HEK293T (cell line): ENCODE results near the gene FTO.
"Not testable (repeated sequence)": the region's sequence is repeated elsewhere in the genome, so short reads cannot be mapped to it uniquely, and the experiment has no call there.

Source experiments
- CTCF ChIA-PET: fragments of 350-600 bp; formaldehyde crosslinking; extraction: SDS; loops from one replicate; lab custom pipeline; 2021; ENCODE audit warnings: antibody characterized with exemption, inconsistent platforms; lab: Yijun Ruan, JAX
- POLR2A ChIA-PET: fragments of 350-600 bp; formaldehyde crosslinking; extraction: SDS; loops from one replicate; lab custom pipeline; 2020; ENCODE audit warnings: antibody characterized with exemption, inconsistent platforms; lab: Yijun Ruan, JAX
- DNase-seq: peaks from one replicate; pipeline ENCODE4 v3.0.0; 2012; ENCODE audit warnings: mixed read lengths; ENCODE audit errors: extremely low spot score
- ARNT ChIP-seq: fragments of 450-650 bp; IDR thresholded peaks from 2 replicates; pipeline ENCODE4 v1.6.1; 2017; ENCODE audit warnings: mild to moderate bottlenecking
- BHLHE40 ChIP-seq: fragments of 450-650 bp; IDR thresholded peaks from 2 replicates; pipeline ENCODE4 v1.6.1; 2016; ENCODE audit warnings: mild to moderate bottlenecking, moderate library complexity, borderline replicate concordance
- CTBP1 ChIP-seq: fragments of 450-650 bp; IDR thresholded peaks from 2 replicates; pipeline ENCODE4 v1.6.1; 2016; ENCODE audit warnings: borderline replicate concordance
- ELF4 ChIP-seq: fragments of 450-650 bp; IDR thresholded peaks from 2 replicates; pipeline ENCODE4 v1.6.1; 2017; ENCODE audit warnings: antibody characterized with exemption
- FOXA1 ChIP-seq: fragments of 450-650 bp; IDR thresholded peaks from 2 replicates; pipeline ENCODE4 v1.6.1; 2016; ENCODE audit warnings: mild to moderate bottlenecking
- FOXK2 ChIP-seq: fragments of 450-650 bp; IDR thresholded peaks from 2 replicates; pipeline ENCODE4 v1.6.1; 2016; ENCODE audit warnings: mild to moderate bottlenecking
- FOXM1 ChIP-seq: fragments of 450-650 bp; IDR thresholded peaks from 2 replicates; pipeline ENCODE4 v1.6.1; 2017; ENCODE audit warnings: mild to moderate bottlenecking, borderline replicate concordance
- HDGF ChIP-seq: fragments of 450-650 bp; IDR thresholded peaks from 2 replicates; pipeline ENCODE4 v1.6.1; 2017; ENCODE audit warnings: antibody characterized with exemption, borderline replicate concordance
- L3MBTL2 ChIP-seq: fragments of 450-650 bp; conservative IDR thresholded peaks from 2 replicates; pipeline ENCODE4 v1.6.1; 2016; ENCODE audit warnings: mild to moderate bottlenecking
- LEF1 ChIP-seq: fragments of 450-650 bp; IDR thresholded peaks from 2 replicates; pipeline ENCODE4 v1.6.1; 2017; ENCODE audit warnings: mild to moderate bottlenecking, borderline replicate concordance
- NFRKB ChIP-seq: fragments of 450-650 bp; IDR thresholded peaks from 2 replicates; pipeline ENCODE4 v1.6.1; 2016; ENCODE audit warnings: mild to moderate bottlenecking, moderate library complexity
- PKNOX1 ChIP-seq: fragments of 450-650 bp; IDR thresholded peaks from 2 replicates; pipeline ENCODE4 v1.6.1; 2016
- SP1 ChIP-seq: fragments of 450-650 bp; IDR thresholded peaks from 2 replicates; pipeline ENCODE4 v1.6.1; 2017
- SUZ12 ChIP-seq: fragments of 450-650 bp; IDR thresholded peaks from 2 replicates; pipeline ENCODE4 v1.6.1; 2016; ENCODE audit warnings: mild to moderate bottlenecking
- TARDBP ChIP-seq: fragments of 450-650 bp; IDR thresholded peaks from 2 replicates; pipeline ENCODE4 v1.6.1; 2016
- ZNF384 ChIP-seq: fragments of 450-650 bp; IDR thresholded peaks from 2 replicates; pipeline ENCODE4 v1.6.1; 2016

Gene FTO

DNA sequence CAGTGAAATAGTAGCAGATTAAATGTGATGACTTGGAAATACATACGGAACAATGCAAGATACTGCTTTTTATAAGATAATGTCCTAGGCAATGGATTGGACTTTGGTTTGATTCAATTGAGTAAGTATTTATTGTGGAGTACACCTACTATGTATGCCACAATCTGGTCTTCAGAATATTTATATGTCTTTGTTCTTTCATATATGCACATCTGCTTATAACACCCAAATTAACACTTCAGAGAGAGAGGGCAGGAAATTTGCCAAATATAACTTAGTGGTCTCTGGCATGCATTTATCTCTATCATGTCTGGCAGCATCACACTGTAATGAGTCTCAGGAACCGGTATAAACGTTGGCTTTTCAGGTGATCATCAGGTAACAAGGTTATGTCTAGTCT, 17.2 kb upstream of the FTO start:
- ChIA-PET CTCF (no interaction called here), POLR2A (no interaction called here)
- DNase-seq: no peak
- TF ChIP-seq FOXA1 (no peak), ELF4 (no peak), CTBP1 (no peak), SUZ12 (no peak), BHLHE40 (no peak), TARDBP (no peak), FOXM1 (no peak), SP1 (no peak), PKNOX1 (no peak), L3MBTL2 (no peak), FOXK2 (no peak), ZNF384 (no peak), LEF1 (no peak), NFRKB (no peak), ARNT (no peak)

DNA sequence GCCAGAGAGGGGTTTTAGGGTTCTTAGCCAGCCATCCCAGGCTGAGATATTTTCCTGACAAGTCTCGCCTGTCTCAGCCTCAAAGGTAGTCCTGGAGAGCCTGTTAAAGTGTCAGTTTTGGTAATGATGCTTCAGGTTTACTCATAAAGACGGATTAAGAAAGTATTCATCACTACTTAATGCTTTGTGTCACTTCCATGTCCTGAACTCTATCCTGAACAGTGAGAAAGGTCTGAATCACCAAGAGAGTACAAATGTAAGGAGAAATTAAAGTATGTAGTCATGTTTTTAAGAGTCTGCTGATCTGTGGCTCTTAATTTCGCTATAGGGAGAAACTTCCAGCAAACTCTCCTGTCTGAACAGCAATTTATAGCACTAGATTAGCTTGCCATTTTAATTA, 14.3 kb upstream of the FTO start:
- DNase-seq: no peak
- CTCF ChIA-PET: no interaction called here
- TF ChIP-seq TARDBP (no peak), NFRKB (no peak), CTBP1 (no peak), LEF1 (no peak), FOXM1 (no peak), ARNT (no peak), SUZ12 (no peak), HDGF (no peak)
- POLR2A ChIA-PET: no interaction called here

DNA sequence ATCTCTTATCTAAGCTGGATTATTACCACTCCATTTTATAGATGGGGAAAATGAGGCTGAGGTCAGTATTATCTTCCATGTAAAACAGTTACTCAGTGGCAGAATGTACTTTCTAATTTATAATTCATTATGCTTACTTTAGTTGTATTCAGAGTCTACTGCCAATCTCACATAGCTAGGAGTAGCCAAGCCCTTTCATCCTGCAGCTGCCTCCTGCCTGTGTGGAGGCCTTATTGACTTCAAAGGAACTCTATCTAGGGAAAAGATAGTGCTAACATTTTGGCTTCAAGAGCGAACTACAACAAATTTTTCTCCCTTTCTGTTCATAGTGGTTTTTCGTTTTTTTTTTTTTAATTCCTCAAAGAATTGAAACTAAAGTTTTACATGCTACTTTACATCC, 13.2 kb upstream of the FTO start:
- ChIA-PET CTCF (interaction anchor here (0.6 to 0.7 kb wide), 2 partner anchors 44 to 1230 kb away, joined by 3 to 4 read pairs; no protein-coding TSS in a partner anchor), POLR2A (no interaction called here)
- TF ChIP-seq NFRKB (no peak), HDGF (no peak), PKNOX1 (no peak), SP1 (no peak), ELF4 (no peak), FOXA1 (no peak), L3MBTL2 (no peak), CTBP1 (no peak), SUZ12 (no peak), FOXM1 (no peak), ARNT (no peak), BHLHE40 (no peak), FOXK2 (no peak), TARDBP (no peak), ZNF384 (no peak), LEF1 (no peak)
- no peak for DNase-seq

DNA sequence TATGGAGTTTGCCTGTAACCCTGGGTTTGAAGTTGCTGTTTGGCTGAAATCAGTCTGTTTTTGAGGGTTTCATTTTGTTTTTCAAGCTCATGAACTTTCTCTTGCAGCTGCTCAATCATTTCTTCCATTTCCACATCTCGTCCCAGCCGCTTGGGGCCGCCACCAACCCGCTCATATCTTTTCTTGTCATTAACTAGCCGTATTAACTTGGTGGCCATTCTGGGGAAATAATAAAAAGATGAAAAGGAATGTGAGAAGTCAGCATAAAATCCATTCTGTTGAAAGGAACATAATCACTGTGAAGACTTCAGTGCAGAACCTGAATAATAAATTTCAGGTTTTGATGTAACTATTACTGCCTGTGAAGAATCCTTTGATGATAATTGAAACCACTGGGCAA, 11.8 kb upstream of the FTO start:
- ChIA-PET CTCF (interaction anchor here (0.5 to 1.2 kb wide), 3 partner anchors 81 to 190 kb away, joined by 4 read pairs; no protein-coding TSS in a partner anchor), POLR2A (no interaction called here)
- TF ChIP-seq FOXK2 (no peak), PKNOX1 (no peak), FOXA1 (no peak), ELF4 (no peak)
- no peak for DNase-seq

DNA sequence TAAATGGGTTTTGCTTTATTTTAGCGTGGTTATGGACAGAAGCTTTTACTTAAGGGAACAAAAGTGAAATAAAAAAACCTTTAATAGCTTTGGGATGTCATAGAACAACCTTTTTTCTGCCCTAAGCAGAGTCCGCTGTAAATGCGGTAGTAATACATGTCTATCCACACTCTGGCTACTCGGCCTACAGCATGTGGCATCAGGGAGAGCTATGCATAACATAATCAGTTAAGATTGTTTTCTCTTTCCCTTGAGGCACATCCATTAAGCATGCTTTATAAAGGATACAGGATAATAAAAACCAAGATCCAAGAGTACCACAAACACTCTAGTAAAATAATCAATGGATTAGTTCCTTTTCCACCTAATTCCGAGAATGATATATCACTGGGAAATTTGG, 10.6 kb upstream of the FTO start:
- ChIA-PET CTCF (no interaction called here), POLR2A (no interaction called here)

GRCh38 chr16:53695070-53695469, 8.9 kb upstream of the FTO start:
- ChIA-PET POLR2A (no interaction called here), CTCF (no interaction called here)
- DNase-seq: no peak
- TF ChIP-seq ZNF384 (no peak), SP1 (no peak)

More for the DNA sequence above, 10.6 kb upstream of the FTO start:
- TF ChIP-seq NFRKB (no peak), HDGF (no peak), BHLHE40 (no peak), FOXK2 (no peak), PKNOX1 (no peak), FOXM1 (no peak), TARDBP (no peak)
- DNase-seq: no peak

- DNase-seq, CTCF ChIA-PET, POLR2A ChIA-PET: not testable (repeated sequence)
These were observed 5.7 kb upstream of the FTO start for GRCh38 chr16:53698271-53698670.
